HG02588 (cell line): Measurements from ENCODE around the gene TBC1D14.
A peak's percentile ranks its signal among the peaks of the same experiment; 100 is the strongest.
"Not testable (repeated sequence)": the region's sequence is repeated elsewhere in the genome, so short reads cannot be mapped to it uniquely, and the experiment has no call there.

ENCODE experiments used
- ATAC-seq: cut with Tn5 transposase; IDR thresholded peaks from one replicate; pipeline ENCODE4 v1.9.1; 2021; ENCODE audit warnings: mild to moderate bottlenecking, moderate library complexity; ENCODE audit not compliant: unreplicated experiment

TBC1D14 gene

DNA sequence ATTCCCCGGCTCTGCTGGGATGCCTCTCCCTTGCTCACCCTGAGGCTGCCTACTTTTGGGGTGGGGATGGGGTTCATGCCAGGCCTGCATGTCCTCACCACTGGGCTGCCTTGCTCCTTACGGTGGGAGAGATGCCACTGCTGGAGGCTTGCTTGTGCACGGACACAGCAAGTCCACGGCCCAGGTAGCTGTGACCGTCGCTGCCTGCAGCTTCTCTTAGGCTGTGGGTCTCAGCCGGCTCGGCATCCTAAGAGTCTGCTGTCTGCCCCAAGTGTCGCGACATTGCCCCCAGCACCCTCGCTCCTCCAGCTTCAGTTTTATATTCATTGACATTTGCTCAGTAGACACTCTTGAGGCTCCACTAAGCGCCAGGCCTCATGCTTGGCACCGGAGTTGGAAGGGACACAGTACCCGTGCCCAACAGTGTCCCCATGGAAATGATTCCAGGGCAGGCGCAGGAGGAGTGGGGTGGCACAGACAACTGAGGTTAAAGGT is 58.3 kb downstream of the TBC1D14 start:
- ATAC-seq = no peak

- ATAC-seq = no peak
Observed at GRCh38 chr4:6968496-6968895, 58.9 kb downstream of the TBC1D14 start.

- no peak for ATAC-seq
Observed at GRCh38 chr4:6969826-6970800, 60.5 kb downstream of the TBC1D14 start.

DNA sequence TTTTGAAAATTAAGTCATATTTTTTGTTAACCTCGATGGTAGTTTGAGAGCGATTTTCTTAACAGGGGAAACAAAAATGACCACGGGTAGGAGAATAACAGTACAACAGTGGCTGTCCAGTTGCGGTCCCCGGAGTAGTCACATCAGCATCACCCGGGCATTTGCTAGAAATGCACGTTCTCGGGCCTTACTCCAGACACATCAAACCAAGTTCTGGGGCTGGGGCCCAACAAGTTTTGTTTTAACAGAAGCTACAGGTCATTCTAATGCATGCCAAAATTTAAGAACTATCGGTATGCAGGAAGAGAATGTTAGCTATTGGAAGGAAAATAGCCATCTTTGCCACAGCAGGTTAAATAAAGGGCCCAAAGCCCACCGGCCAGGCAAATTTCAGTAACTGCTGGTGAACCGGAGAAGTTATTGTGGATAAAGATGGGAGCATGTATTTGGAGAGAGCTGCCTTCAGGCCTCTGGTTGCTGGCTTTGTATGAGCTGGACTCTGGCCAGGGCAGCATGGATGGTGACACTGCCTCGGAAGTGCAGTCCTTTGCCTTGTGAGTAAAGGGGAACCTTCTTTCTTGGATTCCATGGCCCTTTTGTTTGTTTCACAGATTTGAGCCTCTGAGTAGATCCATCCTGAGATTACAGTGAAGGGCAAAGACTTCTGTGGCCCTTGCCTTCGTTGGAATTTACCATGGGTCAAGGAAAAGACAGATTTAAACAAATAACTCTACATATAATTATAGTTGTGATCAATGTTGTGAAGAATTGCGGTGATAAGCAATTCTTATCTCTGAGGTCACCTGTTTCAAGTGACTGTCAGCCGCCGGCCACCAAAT is 62.1 kb downstream of the TBC1D14 start:
- no peak for ATAC-seq

DNA sequence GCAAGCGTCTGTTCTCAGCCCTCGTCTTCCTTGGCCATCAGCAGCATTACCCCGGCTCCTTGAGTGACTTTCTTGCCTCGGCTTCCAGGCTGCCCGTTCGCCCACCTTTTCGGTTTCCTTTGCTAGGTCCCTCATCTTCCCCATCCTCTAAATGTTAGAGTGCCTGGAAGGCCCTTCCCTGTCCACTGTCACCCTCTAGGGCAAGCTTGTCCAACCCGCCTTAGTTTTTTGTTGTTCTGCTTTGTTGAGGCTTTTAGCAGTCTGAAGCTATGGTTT is 62.7 kb downstream of the TBC1D14 start:
- ATAC-seq = no peak

DNA sequence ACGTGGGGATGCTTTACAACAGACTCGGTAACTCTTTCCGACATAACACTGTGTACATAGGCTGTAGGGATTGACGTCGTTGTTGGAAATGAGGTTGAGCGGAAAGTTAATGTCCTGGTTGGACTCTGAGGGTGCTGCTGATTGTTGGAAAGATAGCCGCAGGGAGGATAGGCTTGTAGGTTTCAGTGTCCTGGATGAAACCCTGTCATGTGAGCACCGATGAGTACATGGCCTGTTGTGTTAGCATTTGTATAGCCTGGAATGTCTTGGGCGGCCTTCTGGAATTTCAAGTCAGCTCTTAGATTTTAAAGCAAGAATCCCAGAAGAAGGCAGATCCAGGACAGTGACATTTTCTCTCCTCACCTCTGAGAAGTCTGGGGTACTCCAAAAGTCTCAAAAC is 63.3 kb downstream of the TBC1D14 start:
- no peak for ATAC-seq

DNA sequence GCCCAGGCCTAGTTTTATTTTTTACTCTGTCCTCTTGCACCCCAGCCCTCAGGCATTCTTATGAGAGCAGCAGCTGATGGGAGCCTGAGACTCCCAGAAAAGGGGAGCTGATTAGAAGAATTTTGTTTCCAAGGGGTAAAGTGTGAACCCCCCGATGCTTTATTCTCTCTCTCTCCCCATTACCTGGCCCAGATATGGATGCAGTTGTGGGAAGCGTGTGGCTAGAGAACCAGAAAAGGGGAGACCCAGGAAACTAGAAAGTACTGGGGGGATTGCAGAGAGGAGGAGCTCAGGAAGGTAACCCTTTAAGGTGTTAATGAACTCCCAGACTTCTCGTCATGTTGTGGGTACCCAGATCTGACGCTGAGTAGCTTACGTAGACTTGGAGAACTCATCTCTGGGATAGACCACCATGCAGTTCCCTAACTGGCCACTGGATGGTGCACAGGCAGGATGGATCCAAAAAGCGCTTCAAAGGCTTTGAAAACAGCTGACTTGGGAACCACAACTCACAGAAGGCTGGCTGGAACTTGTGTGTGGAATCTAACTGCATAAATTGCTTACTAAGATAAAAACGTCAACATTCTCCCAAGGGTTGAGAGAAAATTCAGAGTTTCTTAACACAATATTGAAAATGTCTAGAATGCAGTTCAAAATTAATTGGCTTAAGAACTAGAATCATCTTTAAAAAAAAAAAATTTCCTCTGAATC is 64.7 kb downstream of the TBC1D14 start:
- peak; percentile 63 for ATAC-seq

DNA sequence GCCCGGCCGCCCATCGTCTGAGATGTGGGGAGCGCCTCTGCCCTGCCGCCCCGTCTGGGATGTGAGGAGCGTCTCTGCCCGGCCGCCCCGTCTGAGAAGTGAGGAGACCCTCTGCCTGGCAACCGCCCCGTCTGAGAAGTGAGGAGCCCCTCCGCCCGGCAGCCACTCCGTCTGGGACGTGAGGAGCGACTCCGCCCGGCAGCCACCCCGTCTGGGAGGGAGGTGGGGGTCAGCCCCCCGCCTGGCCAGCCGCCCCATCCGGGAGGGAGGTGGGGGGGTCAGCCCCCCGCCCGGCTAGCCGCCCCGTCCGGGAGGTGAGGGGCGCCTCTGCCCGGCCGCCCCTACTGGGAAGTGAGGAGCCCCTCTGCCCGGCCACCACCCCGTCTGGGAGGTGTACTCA is 68.2 kb downstream of the TBC1D14 start:
- ATAC-seq = not testable (repeated sequence)

DNA sequence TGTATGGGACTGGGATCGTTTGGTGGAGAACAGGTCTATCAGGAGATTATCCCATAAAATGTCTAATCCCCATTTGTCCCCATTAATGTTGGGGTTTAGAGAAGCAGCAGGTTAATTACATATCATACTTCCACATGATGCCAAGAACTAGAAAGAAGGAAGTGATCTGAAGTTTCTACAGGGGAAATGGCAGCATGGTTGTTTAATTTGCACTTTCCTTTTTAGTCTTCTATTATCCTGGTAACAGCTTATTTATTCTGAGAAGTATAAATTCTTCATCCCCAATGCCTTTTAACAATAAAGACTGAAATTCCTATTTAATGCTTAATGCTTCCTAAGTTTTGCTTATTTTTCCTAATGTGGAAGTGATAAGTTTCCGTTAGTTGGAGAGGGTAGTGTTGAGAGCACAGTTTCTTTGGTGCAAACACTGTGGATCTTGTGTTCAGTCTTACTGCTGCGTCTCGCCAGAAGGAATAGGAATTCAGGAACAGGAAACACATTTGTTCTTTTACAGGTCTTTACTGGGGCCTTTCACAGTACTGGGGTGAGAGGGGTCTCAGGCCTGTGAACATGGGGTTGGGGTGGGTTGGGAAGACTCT is 74.0 kb downstream of the TBC1D14 start:
- no peak for ATAC-seq

GRCh38 chr4:6984612-6985425 is 75.2 kb downstream of the TBC1D14 start:
- ATAC-seq = no peak

DNA sequence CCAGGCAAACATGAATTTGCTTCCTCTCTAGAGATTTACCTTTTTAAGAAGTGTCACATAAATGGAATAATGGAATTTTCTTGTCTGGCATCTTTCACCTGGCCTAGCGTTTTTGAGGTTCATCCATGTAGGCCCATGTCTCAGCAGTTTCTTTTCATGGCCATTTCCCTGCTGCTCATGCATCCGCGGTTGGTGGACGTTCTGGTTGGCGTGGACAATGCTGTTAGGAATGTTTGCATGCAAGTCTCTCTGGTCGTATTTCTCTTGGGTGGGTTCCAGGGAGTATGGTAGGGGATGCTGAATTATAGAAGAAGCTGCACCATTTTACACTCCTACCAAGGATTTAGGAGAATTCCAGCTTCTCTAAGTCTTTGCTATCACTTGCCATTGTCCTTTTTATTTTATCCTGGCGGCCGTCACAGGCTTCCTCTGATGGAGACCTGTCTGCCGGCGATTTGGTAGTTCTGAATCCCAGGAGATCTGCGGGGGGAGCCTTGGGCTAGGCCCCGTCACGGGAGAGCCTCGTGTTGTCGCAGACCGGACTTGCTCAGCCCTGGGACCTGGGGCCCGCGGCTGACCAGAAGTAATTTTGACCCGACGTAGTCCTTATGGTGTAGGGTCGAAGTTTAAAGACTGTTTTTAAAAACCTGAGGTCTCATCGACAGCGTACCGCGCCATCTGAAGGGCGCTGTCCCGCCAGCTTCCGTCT is 76.6 kb downstream of the TBC1D14 start:
- peak; percentile 20 for ATAC-seq

DNA sequence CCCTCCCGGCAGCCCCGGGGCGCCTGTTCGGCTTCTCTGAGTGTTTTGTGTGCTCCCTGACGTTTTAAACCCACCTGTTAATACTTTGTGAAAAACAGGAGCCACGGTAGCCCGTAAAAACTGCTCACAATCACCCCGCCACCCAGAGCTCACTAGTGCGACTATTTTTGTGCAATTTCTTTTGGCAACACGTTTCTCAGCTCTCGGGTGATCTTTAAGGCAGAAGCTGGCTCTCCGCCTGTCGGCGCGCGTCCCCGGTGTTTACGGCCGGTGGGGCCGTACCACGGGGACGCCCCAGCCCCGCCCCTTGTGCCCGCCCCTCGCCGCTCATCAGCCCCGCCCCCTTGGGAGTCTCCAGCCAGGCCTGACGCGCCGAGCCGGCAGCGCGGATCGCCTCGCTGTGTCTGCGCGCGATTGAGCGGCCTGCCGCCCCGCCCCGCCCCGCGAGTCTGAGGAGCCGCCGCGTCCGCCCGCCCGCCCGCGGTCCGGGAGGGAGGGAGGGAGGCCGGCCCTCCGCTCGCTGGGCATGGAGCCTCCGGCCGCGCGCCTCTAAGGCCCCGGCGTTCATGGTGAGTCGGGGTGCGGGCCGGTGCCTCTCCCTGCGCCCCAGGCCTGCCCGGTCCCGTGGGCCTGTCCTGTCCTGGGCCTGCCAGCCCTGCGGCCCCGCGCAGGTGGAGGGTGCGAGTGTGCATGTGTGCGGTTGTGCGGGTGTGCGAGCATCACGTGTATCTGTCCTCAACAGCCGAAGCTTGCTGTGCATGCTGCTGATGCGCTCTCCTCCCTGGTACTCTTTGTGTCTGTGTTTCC is 77.4 kb downstream of the TBC1D14 start:
- peak; percentile 79 for ATAC-seq

- ATAC-seq = peak; percentile 2
Observed at GRCh38 chr4:6987588-6987961, 77.9 kb downstream of the TBC1D14 start.

GRCh38 chr4:6988016-6988715 is 78.5 kb downstream of the TBC1D14 start:
- ATAC-seq = no peak

DNA sequence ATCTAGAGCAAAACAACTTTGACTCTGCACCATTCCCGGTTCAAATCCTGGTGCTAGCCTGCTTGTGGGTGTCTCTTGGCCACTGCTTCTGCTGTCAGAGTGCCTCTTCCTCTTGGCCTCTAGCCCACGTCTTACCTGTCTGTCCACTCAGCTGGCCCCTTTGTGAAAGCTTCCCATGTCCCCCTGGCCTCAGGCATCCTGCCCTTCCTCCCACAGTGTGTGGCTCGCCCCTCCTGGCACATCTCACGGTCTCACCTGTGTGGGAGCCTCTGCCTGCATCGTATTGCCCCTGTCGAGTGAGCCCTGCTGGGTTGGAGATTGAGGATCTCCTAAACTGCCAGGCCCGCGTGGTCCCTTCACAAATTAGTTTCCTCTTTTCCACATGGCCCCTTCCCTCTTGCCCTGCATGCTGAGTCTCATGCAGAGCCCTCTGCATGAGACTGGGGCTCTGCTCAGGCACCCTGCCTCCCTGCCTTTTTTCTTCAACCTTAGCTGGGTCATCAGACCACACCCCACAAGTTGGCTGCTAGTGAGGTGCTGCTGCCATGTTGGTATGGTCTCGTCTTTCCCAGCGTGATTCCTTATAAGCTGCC is 79.8 kb downstream of the TBC1D14 start:
- ATAC-seq = no peak

DNA sequence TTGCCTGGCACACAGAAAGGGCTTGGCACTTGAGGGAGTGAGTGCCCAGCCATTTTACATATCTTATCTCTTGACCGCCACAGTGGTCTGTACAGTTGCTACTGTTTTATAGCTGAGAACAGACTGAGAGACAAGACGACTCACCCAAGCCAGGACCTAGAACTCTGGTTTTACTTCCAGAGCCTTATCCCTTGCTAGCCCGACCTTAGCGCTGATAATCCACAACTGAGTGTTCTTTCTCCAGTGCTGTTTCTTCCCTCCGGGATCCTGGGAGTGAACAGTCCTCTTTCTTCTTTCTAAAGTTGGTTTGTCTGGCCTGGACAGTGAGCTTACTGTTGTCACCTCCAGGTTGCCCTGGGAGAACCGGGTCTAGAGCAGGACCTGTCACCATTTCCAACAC is 81.0 kb downstream of the TBC1D14 start:
- ATAC-seq = no peak

- no peak for ATAC-seq
Observed at GRCh38 chr4:6991249-6991648, 81.6 kb downstream of the TBC1D14 start.
